ENCODE results near the gene ZSWIM9.

The ZSWIM9 gene

GRCh38 chr19:48169939-48170803 lies at the start of gene ZSWIM9, which contains the start of gene LIG1:
TSS of gene ZSWIM9 (plus strand) at chr19:48170680. CDS start at chr19:48171803, 1,123 bp downstream.
TSS of gene LIG1 (minus strand) at chr19:48170344. CDS start at chr19:48165566, 4,778 bp downstream.
- peak; percentile 91 for DNase-seq

GRCh38 chr19:48121066-48121465 lies 49.4 kb upstream of the ZSWIM9 start:
- no peak for DNase-seq

- DNase-seq, result no peak
Observed at GRCh38 chr19:48121909-48122371, 48.5 kb upstream of the ZSWIM9 start.

GRCh38 chr19:48122421-48122820 lies 48.1 kb upstream of the ZSWIM9 start:
- no peak for DNase-seq

- DNase-seq, result no peak
Observed at GRCh38 chr19:48123907-48124651, 46.4 kb upstream of the ZSWIM9 start.

- no peak for DNase-seq
Observed at GRCh38 chr19:48127561-48127960, 42.9 kb upstream of the ZSWIM9 start.

- DNase-seq, result no peak
Observed at GRCh38 chr19:48133094-48133493, 37.4 kb upstream of the ZSWIM9 start.

GRCh38 chr19:48135411-48135810 lies 35.1 kb upstream of the ZSWIM9 start:
- DNase-seq, result no peak

- no peak for DNase-seq
Observed at GRCh38 chr19:48136547-48136946, 33.9 kb upstream of the ZSWIM9 start.

- DNase-seq, result no peak
Observed at GRCh38 chr19:48137411-48137810, 33.1 kb upstream of the ZSWIM9 start.

- DNase-seq, result no peak
Observed at GRCh38 chr19:48139053-48139452, 31.4 kb upstream of the ZSWIM9 start.

GRCh38 chr19:48147597-48148175 lies 22.8 kb upstream of the ZSWIM9 start:
- DNase-seq, result no peak

GRCh38 chr19:48148576-48148975 lies 21.9 kb upstream of the ZSWIM9 start:
- DNase-seq, result no peak

GRCh38 chr19:48149430-48149829 lies 21.1 kb upstream of the ZSWIM9 start:
- DNase-seq, result no peak

- DNase-seq, result no peak
Observed at GRCh38 chr19:48152551-48152950, 17.9 kb upstream of the ZSWIM9 start.

GRCh38 chr19:48154003-48154402 lies 16.5 kb upstream of the ZSWIM9 start:
- DNase-seq, result no peak

- DNase-seq, result no peak
Observed at GRCh38 chr19:48158210-48158790, 12.2 kb upstream of the ZSWIM9 start.

GRCh38 chr19:48168689-48169088 lies 1.8 kb upstream of the ZSWIM9 start:
- DNase-seq, result no peak

- DNase-seq, result peak; percentile 14
Observed at GRCh38 chr19:48169578-48169938, 922 bp upstream of the ZSWIM9 start.

- no peak for DNase-seq
Observed at GRCh38 chr19:48170817-48171347, 402 bp downstream of the ZSWIM9 start.

GRCh38 chr19:48171710-48172109 lies 1.2 kb downstream of the ZSWIM9 start:
- peak; percentile 6 for DNase-seq

- no peak for DNase-seq
Observed at GRCh38 chr19:48174445-48175030, 4.1 kb downstream of the ZSWIM9 start.
